GM12878 (cell line): ENCODE results near the gene NISCH. TPM values are rescaled to one million over a fixed set of nuclear protein-coding genes. Genes with fewer than 3 reads are reported as not detected.

ENCODE experiments used
- ATAC-seq: fragments of 200-7000 bp; cut with Tn5 transposase; 3 replicates; pipeline ENCODE4 v1.9.1; 2020; ENCODE audit warnings: mild to moderate bottlenecking, moderate library complexity
- BruUV-seq: library from RNA; stranded (reverse); fragments of 400-500 nt; replicated peaks from 2 replicates; lab custom pipeline; 2021; lab: Mats Ljungman, UMichigan
- CTCF ChIA-PET: fragments of 300-600 bp; sonication (Branson Sonifier 250); formaldehyde crosslinking; extraction: SDS; loops from one replicate; lab custom pipeline; 2021; ENCODE audit warnings: inconsistent platforms; lab: Yijun Ruan, JAX
- POLR2A ChIA-PET: fragments of 350-600 bp; formaldehyde crosslinking; extraction: SDS; loops from one replicate; lab custom pipeline; 2021; ENCODE audit warnings: inconsistent platforms; lab: Charles Lee
- RAD21 ChIA-PET: fragments of 300-600 bp; sonication (Branson Sonifier 250); formaldehyde crosslinking; loops from one replicate; lab custom pipeline; 2023; ENCODE audit warnings: antibody characterized with exemption; ENCODE audit not compliant: unreplicated experiment; lab: Charles Lee
- SMC1A ChIA-PET: fragments of 300-600 bp; sonication (Branson Sonifier 250); formaldehyde crosslinking; loops from one replicate; lab custom pipeline; 2023; ENCODE audit not compliant: unreplicated experiment, uncharacterized antibody; lab: Charles Lee
- DNase-seq: peaks from one replicate; pipeline ENCODE4 v3.0.0-alpha.2; 2011; ENCODE audit warnings: low read depth, low spot score
- FAIRE-seq: peaks from 3 replicates; lab custom pipeline; 2011; peaks lifted over from hg19 to GRCh38; lab: Jason Lieb, UNC
- H2AFZ ChIP-seq: 2 replicates; pipeline ENCODE4 v1.6.0; 2011; ENCODE audit warnings: low read depth, low read length, control low read depth; ENCODE audit not compliant: control insufficient read depth
- H3K27ac ChIP-seq: 2 replicates; pipeline ENCODE4 v1.5.1; 2011; ENCODE audit warnings: control low read depth; ENCODE audit not compliant: control insufficient read depth, insufficient read depth
- H3K27me3 ChIP-seq, 2 experiments: replicated peaks in 1 of 2; 2 replicates each; pipeline versions ENCODE4 v1.6.0 to v1.6.1; 2011; ENCODE audit warnings: low read length in 1 of 2; ENCODE audit not compliant: control insufficient read depth in 2 of 2, insufficient read depth in 2 of 2
- H3K36me3 ChIP-seq, 2 experiments: 2 replicates each; pipeline ENCODE4 v1.5.1; 2011; ENCODE audit warnings: low read length in 1 of 2; ENCODE audit not compliant: control insufficient read depth in 2 of 2, insufficient read depth in 2 of 2
- H3K4me1 ChIP-seq: 2 replicates; pipeline ENCODE4 v1.6.1; 2011; ENCODE audit warnings: mild to moderate bottlenecking, low read length, moderate library complexity, mixed read lengths; ENCODE audit not compliant: control insufficient read depth, insufficient read depth
- H3K4me2 ChIP-seq: 2 replicates; pipeline ENCODE4 v1.6.0; 2011; ENCODE audit warnings: control low read depth; ENCODE audit not compliant: control insufficient read depth, insufficient read depth
- H3K4me3 ChIP-seq: fragments of 200-600 bp; sonication (generic); 2 replicates; pipeline ENCODE4 v1.5.1; 2016
- H3K79me2 ChIP-seq: 2 replicates; pipeline ENCODE4 v1.6.0; 2011; ENCODE audit warnings: low read length; ENCODE audit not compliant: control insufficient read depth, insufficient read depth
- H3K9ac ChIP-seq: 2 replicates; pipeline ENCODE4 v1.8.0; 2011; ENCODE audit warnings: low read length, control low read depth, mixed read lengths; ENCODE audit not compliant: control insufficient read depth, insufficient read depth
- H3K9me3 ChIP-seq: replicated peaks from 3 replicates; pipeline ENCODE4 v1.5.1; 2011; ENCODE audit warnings: mild to moderate bottlenecking, low read length; ENCODE audit not compliant: control insufficient read depth, insufficient read depth
- H4K20me1 ChIP-seq: 2 replicates; pipeline ENCODE4 v1.6.0; 2011; ENCODE audit not compliant: control insufficient read depth, insufficient read depth
- ATF7 ChIP-seq: fragments of 450-650 bp; IDR thresholded peaks from 2 replicates; pipeline ENCODE4 v1.6.1; 2016; ENCODE audit warnings: low read depth, mild to moderate bottlenecking
- BMI1 ChIP-seq: fragments of 450-650 bp; IDR thresholded peaks from 2 replicates; pipeline ENCODE4 v1.6.1; 2016; ENCODE audit warnings: mild to moderate bottlenecking, moderate library complexity, borderline replicate concordance
- CBFB ChIP-seq: IDR thresholded peaks from 2 replicates; pipeline ENCODE4 v1.6.1; 2016; ENCODE audit warnings: antibody characterized with exemption, low read depth
- CHD1 ChIP-seq: IDR thresholded peaks from 2 replicates; pipeline ENCODE4 v1.6.1; 2012; ENCODE audit warnings: low read depth, low read length, improper control_type of control experiment
- E2F4 ChIP-seq: IDR thresholded peaks from 2 replicates; pipeline ENCODE4 v1.6.1; 2012; ENCODE audit warnings: low read depth, low read length, improper control_type of control experiment
- IRF5 ChIP-seq: fragments of 450-650 bp; IDR thresholded peaks from 2 replicates; pipeline ENCODE4 v1.6.1; 2017; ENCODE audit warnings: borderline replicate concordance
- KAT2A ChIP-seq: conservative IDR thresholded peaks from 2 replicates; pipeline ENCODE4 v1.6.1; 2011; ENCODE audit warnings: low read depth, low read length; ENCODE audit not compliant: control insufficient read depth
- KLF5 ChIP-seq: fragments of 450-650 bp; IDR thresholded peaks from 2 replicates; pipeline ENCODE4 v1.6.1; 2014; ENCODE audit warnings: mild to moderate bottlenecking; ENCODE audit not compliant: partially characterized antibody
- LARP7 ChIP-seq: fragments of 450-650 bp; IDR thresholded peaks from 2 replicates; pipeline ENCODE4 v1.6.1; 2017; ENCODE audit warnings: mild to moderate bottlenecking
- MTA2 ChIP-seq: fragments of 450-650 bp; IDR thresholded peaks from 2 replicates; pipeline ENCODE4 v1.6.1; 2016; ENCODE audit warnings: low read depth, mild to moderate bottlenecking, moderate library complexity
- MYC ChIP-seq: IDR thresholded peaks from 2 replicates; pipeline ENCODE4 v1.6.1; 2011; ENCODE audit warnings: mild to moderate bottlenecking, low read length, moderate library complexity, inconsistent platforms; ENCODE audit not compliant: insufficient read depth, insufficient replicate concordance, insufficient read length, severe bottlenecking
- POLR2AphosphoS5 ChIP-seq: IDR thresholded peaks from 2 replicates; pipeline ENCODE4 v1.6.1; 2011; ENCODE audit warnings: mild to moderate bottlenecking, low read length, inconsistent platforms
- SMARCA5 ChIP-seq: fragments of 450-650 bp; IDR thresholded peaks from 2 replicates; pipeline ENCODE4 v1.6.1; 2017; ENCODE audit warnings: mild to moderate bottlenecking
- SRF ChIP-seq, 2 experiments: IDR thresholded peaks; 2 replicates each; pipeline ENCODE4 v1.6.1; 2011; ENCODE audit warnings: low read depth in 2 of 2, low read length in 2 of 2, mild to moderate bottlenecking in 1 of 2, moderate library complexity in 1 of 2
- ZBTB40 ChIP-seq: fragments of 450-650 bp; IDR thresholded peaks from 2 replicates; pipeline ENCODE4 v1.6.1; 2016; ENCODE audit warnings: mild to moderate bottlenecking, moderate library complexity, borderline replicate concordance
- ZNF207 ChIP-seq: fragments of 450-650 bp; IDR thresholded peaks from 2 replicates; pipeline ENCODE4 v1.6.1; 2014; ENCODE audit warnings: antibody characterized with exemption, mild to moderate bottlenecking, borderline replicate concordance
- WGBS: methylation state at CpG from one replicate; pipeline ENCODE4 v1.1.6; 2016; ENCODE audit warnings: low lambda C conversion rate; ENCODE audit not compliant: insufficient replicate concordance, insufficient coverage; ENCODE audit errors: missing lambda C conversion rate; 5-methylcytosine and 5-hydroxymethylcytosine counted together
- in situ Hi-C: fragments of 300-500 bp; cut with MboI; formaldehyde crosslinking; loops from 9 replicates; pipeline ENCODE4 v1.14.3; 2018; ENCODE audit warnings: mixed read lengths
- intact Hi-C: fragments of 100-400 bp; cut with micrococcal nuclease; formaldehyde crosslinking; loops from one replicate; pipeline ENCODE4 v1.14.2; 2022; ENCODE audit not compliant: unreplicated experiment
- polyA plus RNA-seq, 11 experiments: library from polyadenylated mRNA; depleted of rRNA in 4 of 11; unstranded in 6 of 11; stranded (reverse) in 5 of 11; fragments of >200 nt; fragmentation: Nextera tagmentation in 4 of 11; fragmentation: Illumina TruSeq in 1 of 11; extraction: Ambion mirVana in 4 of 11; extraction: Trizol in 1 of 11; gene quantifications; 1 replicate in 1 of 11; 2 replicates in 10 of 11; pipeline versions ENCODE4 v1.2.1 to v1.2.3, GENCODE V29; 2011 to 2016; ENCODE audit warnings: inconsistent platforms in 2 of 11, missing spikeins in 2 of 11, low read depth in 1 of 11
- total RNA-seq, 4 experiments: library from RNA; depleted of rRNA in 3 of 4; stranded (reverse); fragments of >200 nt in 3 of 4; fragmentation: Illumina TruSeq in 1 of 4; extraction: Trizol in 1 of 4; gene quantifications; 2 replicates each; pipeline versions ENCODE4 v1.2.1 to v1.2.3, GENCODE V29; 2013 to 2021
- TF ChIP-seq, protein P1 (sequence below): fragments of 450-650 bp; IDR thresholded peaks from 2 replicates; pipeline ENCODE4 v1.6.1; 2016; ENCODE audit warnings: mild to moderate bottlenecking

The NISCH gene
- total and polyA plus RNA-seq, 10 of the 15 experiments (the other 5 are each of a cell fraction or from before 2014, with no cell fraction given), result 0.76 to 52.5 (median 24.6) TPM

GRCh38 chr3:52495777-52496602 lies 40.6 kb downstream of the NISCH start:
- no peak overlapping the region for H3K9ac ChIP-seq
- no peaks in the 10 kb centered on the region for H3K79me2 ChIP-seq
- CTCF ChIA-PET, result no interaction called here
- POLR2A ChIA-PET, result no interaction called here
- SMC1A ChIA-PET, result no interaction called here
- H3K4me2 ChIP-seq, result no peak overlapping the region
- RAD21 ChIA-PET, result no interaction called here
- no peaks in the 10 kb centered on the region for H3K4me1 ChIP-seq
- H3K36me3 ChIP-seq, result peaks cover 0 to 8% of the 10 kb centered on the region in 2 experiments; a peak in 3 of 4 replicates
- in situ Hi-C loops, result no loop called here
- FAIRE-seq, result no peak
- 32% methylated on average over 16 of the region's 16 CpGs for WGBS
- no peaks in the 10 kb centered on the region for H3K9me3 ChIP-seq
- H3K27ac ChIP-seq, result no peak overlapping the region
- DNase-seq, result no peak
- no peaks in the 10 kb centered on the region for H4K20me1 ChIP-seq
- no peak for ATAC-seq
- intact Hi-C loops, result no loop called here
- no peak overlapping the region for H3K4me3 ChIP-seq
- no peaks in the 10 kb centered on the region for H3K27me3 ChIP-seq
- H2AFZ ChIP-seq, result no peak overlapping the region
- BruUV-seq, result no TSS peak
- no peak for TF ChIP-seq ATF7
- TF ChIP-seq POLR2AphosphoS5, result no peak
- no peak for TF ChIP-seq KAT2A
- no peak for TF ChIP-seq IRF5
- TF ChIP-seq MYC, result no peak
- TF ChIP-seq SMARCA5, result no peak
- no peak for TF ChIP-seq LARP7
- no peak for TF ChIP-seq ZNF207
- no peak for TF ChIP-seq BMI1
- no peak for TF ChIP-seq E2F4
- TF ChIP-seq, protein P1, sequence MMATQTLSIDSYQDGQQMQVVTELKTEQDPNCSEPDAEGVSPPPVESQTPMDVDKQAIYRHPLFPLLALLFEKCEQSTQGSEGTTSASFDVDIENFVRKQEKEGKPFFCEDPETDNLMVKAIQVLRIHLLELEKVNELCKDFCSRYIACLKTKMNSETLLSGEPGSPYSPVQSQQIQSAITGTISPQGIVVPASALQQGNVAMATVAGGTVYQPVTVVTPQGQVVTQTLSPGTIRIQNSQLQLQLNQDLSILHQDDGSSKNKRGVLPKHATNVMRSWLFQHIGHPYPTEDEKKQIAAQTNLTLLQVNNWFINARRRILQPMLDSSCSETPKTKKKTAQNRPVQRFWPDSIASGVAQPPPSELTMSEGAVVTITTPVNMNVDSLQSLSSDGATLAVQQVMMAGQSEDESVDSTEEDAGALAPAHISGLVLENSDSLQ, result no peak
- no peak for TF ChIP-seq SRF (IDR thresholded peaks at IDR 0.05; ENCODE audit: low read depth in 2 of 2, low read length in 2 of 2)
- no peak for TF ChIP-seq CBFB
- no peak for TF ChIP-seq KLF5
- TF ChIP-seq CHD1, result no peak
- no peak for TF ChIP-seq MTA2
- TF ChIP-seq ZBTB40, result no peak
